DND-41 (cell line): ENCODE data around the gene PLAC1.
A peak's percentile ranks its signal among the peaks of the same experiment; 100 is the strongest.

Source experiments
- ATAC-seq: fragments of 200-7000 bp; cut with Tn5 transposase; 3 replicates; pipeline ENCODE4 v1.9.1; 2021; ENCODE audit warnings: low read depth; ENCODE audit not compliant: insufficient read depth
- DNase-seq: peaks from one replicate; pipeline ENCODE4 v3.0.0-alpha.2; 2020
- H2AFZ ChIP-seq: 2 replicates; pipeline ENCODE4 v1.6.0; 2012; ENCODE audit warnings: low read depth, low read length
- H3K27ac ChIP-seq: 2 replicates; pipeline ENCODE4 v1.5.1; 2012; ENCODE audit warnings: low read length, inconsistent platforms
- H3K27me3 ChIP-seq: fragments of 200-600 bp; sonication (generic); 2 replicates; pipeline ENCODE4 v1.6.0; 2012; ENCODE audit warnings: low read length, mild to moderate bottlenecking, inconsistent platforms; ENCODE audit not compliant: insufficient read depth, poor library complexity
- H3K36me3 ChIP-seq: 2 replicates; pipeline ENCODE4 v1.5.1; 2012; ENCODE audit warnings: low read length, inconsistent platforms; ENCODE audit not compliant: insufficient read depth
- H3K4me1 ChIP-seq: 2 replicates; pipeline ENCODE4 v1.5.1; 2012; ENCODE audit warnings: mild to moderate bottlenecking, low read length; ENCODE audit not compliant: insufficient read depth
- H3K4me2 ChIP-seq: 2 replicates; pipeline ENCODE4 v1.6.0; 2012; ENCODE audit warnings: mild to moderate bottlenecking, moderate library complexity, low read length, inconsistent platforms; ENCODE audit not compliant: insufficient read depth
- H3K4me3 ChIP-seq, 2 experiments: fragments of 200-600 bp in 1 of 2; shearing (Covaris generic) in 1 of 2; 2 replicates each; pipeline ENCODE4 v1.5.1; 2012 to 2016; ENCODE audit warnings: inconsistent platforms in 2 of 2, low read length in 2 of 2, mild to moderate bottlenecking in 2 of 2, low read depth in 1 of 2, moderate library complexity in 1 of 2
- H3K79me2 ChIP-seq: 2 replicates; pipeline ENCODE4 v1.6.0; 2012; ENCODE audit warnings: low read length, inconsistent platforms; ENCODE audit not compliant: insufficient read depth
- H3K9ac ChIP-seq: 2 replicates; pipeline ENCODE4 v1.6.0; 2012; ENCODE audit warnings: low read depth, mild to moderate bottlenecking, inconsistent platforms, low read length, moderate library complexity
- H3K9me3 ChIP-seq: 2 replicates; pipeline ENCODE4 v1.5.1; 2012; ENCODE audit warnings: low read length, moderate library complexity, mild to moderate bottlenecking, inconsistent platforms; ENCODE audit not compliant: insufficient read depth, severe bottlenecking
- H4K20me1 ChIP-seq: 2 replicates; pipeline ENCODE4 v1.6.0; 2012; ENCODE audit warnings: low read length; ENCODE audit not compliant: insufficient read depth
- CTCF ChIP-seq: IDR thresholded peaks from 2 replicates; pipeline ENCODE4 v1.5.1; 2012; ENCODE audit warnings: borderline replicate concordance, low read length, moderate library complexity, mild to moderate bottlenecking; ENCODE audit not compliant: poor library complexity, severe bottlenecking; ENCODE audit errors: extremely low read depth
- EZH2 ChIP-seq: IDR thresholded peaks from 3 replicates; pipeline ENCODE4 v1.6.1; 2012; ENCODE audit warnings: borderline replicate concordance, low read depth, mild to moderate bottlenecking, moderate library complexity, low read length, inconsistent platforms; ENCODE audit not compliant: severe bottlenecking

PLAC1 gene

GRCh38 chrX:134528960-134529359 lies 129.3 kb downstream of the PLAC1 start:
- Histone ChIP-seq H3K27ac (no peak overlapping the region), H3K4me3 (no peak overlapping the region), H3K4me2 (no peak overlapping the region), H3K4me1 (no peaks in the 10 kb centered on the region), H3K9me3 (no peaks in the 10 kb centered on the region), H3K27me3 (no peaks in the 10 kb centered on the region), H3K36me3 (no peaks in the 10 kb centered on the region), H4K20me1 (no peaks in the 10 kb centered on the region), H2AFZ (no peak overlapping the region), H3K9ac (no peak overlapping the region), H3K79me2 (no peaks in the 10 kb centered on the region)
- TF ChIP-seq CTCF (no peak), EZH2 (no peak)
- DNase-seq = no peak
- ATAC-seq = peak; percentile 66; the same call in 1 of the 3 replicates

GRCh38 chrX:134526399-134526798 lies 131.9 kb downstream of the PLAC1 start:
- no peaks in the 10 kb centered on the region for H3K4me1 ChIP-seq
- H2AFZ ChIP-seq = no peak overlapping the region
- TF ChIP-seq EZH2 = no peak
- TF ChIP-seq CTCF = no peak
- no peak overlapping the region for H3K4me2 ChIP-seq
- H3K27me3 ChIP-seq = no peaks in the 10 kb centered on the region
- DNase-seq = no peak
- H3K9ac ChIP-seq = no peak overlapping the region
- H3K27ac ChIP-seq = no peak overlapping the region
- no peaks in the 10 kb centered on the region for H3K9me3 ChIP-seq
- H3K4me3 ChIP-seq = no peak overlapping the region
- H4K20me1 ChIP-seq = no peaks in the 10 kb centered on the region
- H3K79me2 ChIP-seq = no peaks in the 10 kb centered on the region
- no peaks in the 10 kb centered on the region for H3K36me3 ChIP-seq
- ATAC-seq = no peak

GRCh38 chrX:134525086-134525792 lies 133.0 kb downstream of the PLAC1 start:
- Histone ChIP-seq H3K27ac (no peak overlapping the region), H3K4me3 (no peak overlapping the region), H3K79me2 (no peaks in the 10 kb centered on the region), H3K9ac (no peak overlapping the region), H3K36me3 (no peaks in the 10 kb centered on the region), H3K27me3 (no peaks in the 10 kb centered on the region), H4K20me1 (no peaks in the 10 kb centered on the region), H3K4me2 (no peak overlapping the region), H2AFZ (no peak overlapping the region), H3K4me1 (no peaks in the 10 kb centered on the region), H3K9me3 (no peaks in the 10 kb centered on the region)
- ATAC-seq (no peak), DNase-seq (no peak)
- TF ChIP-seq CTCF = no peak
- no peak for TF ChIP-seq EZH2

GRCh38 chrX:134524181-134524580 lies 134.1 kb downstream of the PLAC1 start:
- ATAC-seq = no peak
- H3K4me1 ChIP-seq = no peaks in the 10 kb centered on the region
- no peak overlapping the region for H3K4me3 ChIP-seq
- TF ChIP-seq EZH2 (no peak), CTCF (no peak)
- no peak for DNase-seq
- H3K4me2 ChIP-seq = no peak overlapping the region
- H3K27ac ChIP-seq = no peak overlapping the region
- no peak overlapping the region for H3K9ac ChIP-seq
- H3K36me3 ChIP-seq = no peaks in the 10 kb centered on the region
- H3K27me3 ChIP-seq = no peaks in the 10 kb centered on the region
- H3K9me3 ChIP-seq = no peaks in the 10 kb centered on the region
- H2AFZ ChIP-seq = no peak overlapping the region
- H4K20me1 ChIP-seq = no peaks in the 10 kb centered on the region
- H3K79me2 ChIP-seq = no peaks in the 10 kb centered on the region
